Cortex of kidney (tissue), 1 donor: ENCODE data around the gene AUTS2.

Experiments
- DNase-seq: peaks from one replicate; lab custom pipeline; 2025; lab: John Stamatoyannopoulos, UW

AUTS2 gene

GRCh38 chr7:69789563-69789962 lies 191.3 kb downstream of the AUTS2 start:
- DNase-seq: no peak

- DNase-seq: no peak
Measured at GRCh38 chr7:69790977-69791724, 192.9 kb downstream of the AUTS2 start.

GRCh38 chr7:69791739-69792138 lies 193.5 kb downstream of the AUTS2 start:
- DNase-seq: no peak

- DNase-seq: no peak
Measured at GRCh38 chr7:69795932-69796331, 197.7 kb downstream of the AUTS2 start.

- no peak for DNase-seq
Measured at GRCh38 chr7:69796416-69796815, 198.1 kb downstream of the AUTS2 start.

- no peak for DNase-seq
Measured at GRCh38 chr7:69799048-69799697, 200.9 kb downstream of the AUTS2 start.

GRCh38 chr7:69799990-69800389 lies 201.7 kb downstream of the AUTS2 start:
- DNase-seq: no peak

- no peak for DNase-seq
Measured at GRCh38 chr7:69800495-69800894, 202.2 kb downstream of the AUTS2 start.

GRCh38 chr7:69801729-69802682 lies 203.7 kb downstream of the AUTS2 start:
- no peak for DNase-seq

- DNase-seq: no peak
Measured at GRCh38 chr7:69803699-69804516, 205.6 kb downstream of the AUTS2 start.

- DNase-seq: no peak
Measured at GRCh38 chr7:69804962-69805361, 206.7 kb downstream of the AUTS2 start.

GRCh38 chr7:69808391-69808790 lies 210.1 kb downstream of the AUTS2 start:
- DNase-seq: no peak

- no peak for DNase-seq
Measured at GRCh38 chr7:69811476-69812308, 213.4 kb downstream of the AUTS2 start.

GRCh38 chr7:69812756-69813155 lies 214.5 kb downstream of the AUTS2 start:
- DNase-seq: no peak

- no peak for DNase-seq
Measured at GRCh38 chr7:69813637-69814240, 215.5 kb downstream of the AUTS2 start.

- DNase-seq: no peak
Measured at GRCh38 chr7:69814421-69814962, 216.2 kb downstream of the AUTS2 start.

GRCh38 chr7:69816501-69816900 lies 218.2 kb downstream of the AUTS2 start:
- no peak for DNase-seq

- no peak for DNase-seq
Measured at GRCh38 chr7:69817121-69817520, 218.8 kb downstream of the AUTS2 start.

GRCh38 chr7:69817841-69818635 lies 219.8 kb downstream of the AUTS2 start:
- no peak for DNase-seq
